Parathyroid adenoma (tissue), 2 donors: Measurements from ENCODE around the gene SLC37A2.

Experiments used
- H2AFZ ChIP-seq: fragments of 300-600 bp; sonication (generic); one replicate; pipeline ENCODE4 v1.7.0; 2017; ENCODE audit warnings: antibody characterized with exemption, mild to moderate bottlenecking
- H3K27ac ChIP-seq: fragments of 300-600 bp; sonication (generic); one replicate; pipeline ENCODE4 v1.7.0; 2017
- H3K27me3 ChIP-seq: fragments of 300-600 bp; sonication (generic); one replicate; pipeline ENCODE4 v1.7.0; 2017; ENCODE audit warnings: low read length; ENCODE audit not compliant: control insufficient read depth, insufficient read depth
- H3K36me3 ChIP-seq: fragments of 300-600 bp; sonication (generic); one replicate; pipeline ENCODE4 v1.7.0; 2017; ENCODE audit warnings: low read length; ENCODE audit not compliant: control insufficient read depth, insufficient read depth
- H3K4me1 ChIP-seq: fragments of 300-600 bp; sonication (generic); one replicate; pipeline ENCODE4 v1.7.0; 2017; ENCODE audit warnings: control low read depth
- H3K4me2 ChIP-seq: fragments of 300-600 bp; sonication (generic); one replicate; pipeline ENCODE4 v1.7.0; 2017; ENCODE audit warnings: low read length
- H3K4me3 ChIP-seq: fragments of 300-600 bp; sonication (generic); one replicate; pipeline ENCODE4 v1.7.0; 2017; ENCODE audit warnings: low read depth, low read length
- H3K79me2 ChIP-seq: fragments of 300-600 bp; sonication (generic); one replicate; pipeline ENCODE4 v1.7.0; 2017; ENCODE audit warnings: control low read depth
- H3K9ac ChIP-seq: fragments of 300-600 bp; sonication (generic); one replicate; pipeline ENCODE4 v1.7.0; 2017; ENCODE audit warnings: mild to moderate bottlenecking
- H3K9me3 ChIP-seq: fragments of 300-600 bp; sonication (generic); one replicate; pipeline ENCODE4 v1.7.0; 2017; ENCODE audit warnings: low read length; ENCODE audit not compliant: control insufficient read depth
- CTCF ChIP-seq: fragments of 300-600 bp; sonication (generic); IDR thresholded peaks from one replicate; pipeline ENCODE4 v1.7.0; 2017; ENCODE audit warnings: antibody characterized with exemption, mild to moderate bottlenecking
- donor health status: primary hyperparathyroidism.

Gene SLC37A2

GRCh38 chr11:125136001-125136400 is 72.9 kb downstream of the SLC37A2 start:
- Histone ChIP-seq H3K4me3 (no peak overlapping the region), H3K79me2 (no peaks in the 10 kb centered on the region), H3K27ac (no peak overlapping the region), H3K9me3 (no peaks in the 10 kb centered on the region), H3K4me1 (no peaks in the 10 kb centered on the region), H3K4me2 (no peak overlapping the region), H3K27me3 (no peaks in the 10 kb centered on the region), H2AFZ (no peak overlapping the region), H3K36me3 (no peaks in the 10 kb centered on the region), H3K9ac (no peak overlapping the region)
- no peak for TF ChIP-seq CTCF

GRCh38 chr11:125138966-125139365 is 75.9 kb downstream of the SLC37A2 start:
- TF ChIP-seq CTCF, result no peak
- Histone ChIP-seq H3K9ac (no peak overlapping the region), H2AFZ (no peak overlapping the region)

GRCh38 chr11:125139778-125140177 is 76.7 kb downstream of the SLC37A2 start:
- Histone ChIP-seq H3K4me1 (no peaks in the 10 kb centered on the region), H3K79me2 (no peaks in the 10 kb centered on the region), H2AFZ (no peak overlapping the region), H3K9me3 (no peaks in the 10 kb centered on the region), H3K4me2 (no peak overlapping the region), H3K4me3 (no peak overlapping the region), H3K36me3 (no peaks in the 10 kb centered on the region), H3K9ac (no peak overlapping the region), H3K27me3 (no peaks in the 10 kb centered on the region), H3K27ac (no peak overlapping the region)
- no peak for TF ChIP-seq CTCF

More at GRCh38 chr11:125138966-125139365, 75.9 kb downstream of the SLC37A2 start:
- H3K27me3 ChIP-seq, result no peaks in the 10 kb centered on the region
- H3K4me3 ChIP-seq, result no peak overlapping the region
- no peaks in the 10 kb centered on the region for H3K36me3 ChIP-seq
- H3K79me2 ChIP-seq, result no peaks in the 10 kb centered on the region
- H3K4me1 ChIP-seq, result no peaks in the 10 kb centered on the region
- H3K4me2 ChIP-seq, result no peak overlapping the region
- H3K9me3 ChIP-seq, result no peaks in the 10 kb centered on the region
- H3K27ac ChIP-seq, result no peak overlapping the region
